CD4-positive, alpha-beta T cell treated with Interleukin-15 for 1 hour (primary cell): Measurements from ENCODE around the gene KPNA6.
"Not testable (repeated sequence)": the region's sequence is repeated elsewhere in the genome, so short reads cannot be mapped to it uniquely, and the experiment has no call there.

ENCODE experiments used
- DNase-seq: peaks from one replicate; pipeline ENCODE4 v3.0.0-alpha.2; 2020

Gene KPNA6

GRCh38 chr1:32107742-32108661 lies at the start of gene KPNA6:
Gene KPNA6 (plus strand): TSS chr1:32108056. CDS start chr1:32108131, 75 bp downstream.
- DNase-seq: peak; percentile 93

- DNase-seq: no peak
These were observed 46.9 kb upstream of the KPNA6 start for GRCh38 chr1:32060914-32061313.

- DNase-seq: no peak
These were observed 45.0 kb upstream of the KPNA6 start for GRCh38 chr1:32062867-32063230.

- DNase-seq: no peak
These were observed 44.6 kb upstream of the KPNA6 start for GRCh38 chr1:32063261-32063681.

GRCh38 chr1:32065613-32066488 lies 42.0 kb upstream of the KPNA6 start:
- not testable (repeated sequence) for DNase-seq

DNA sequence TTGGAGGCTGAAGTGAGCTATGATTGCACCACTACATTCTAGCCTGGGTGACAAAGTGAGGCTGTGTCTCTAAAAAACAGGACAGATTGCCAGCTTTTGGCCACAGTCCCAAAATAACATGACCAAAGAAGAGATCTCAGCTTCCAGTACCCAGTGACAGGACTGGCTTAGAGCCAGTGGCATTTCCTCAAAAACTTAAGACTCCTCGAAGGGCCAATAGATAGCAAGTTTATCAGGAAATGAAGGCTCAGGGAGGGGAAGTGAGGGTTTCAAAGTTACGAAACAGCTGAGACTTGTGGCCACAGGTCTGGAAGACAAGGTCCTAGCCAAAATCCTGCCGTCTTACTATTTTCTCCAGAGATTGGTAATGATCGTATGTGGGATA lies 41.4 kb upstream of the KPNA6 start:
- peak; percentile 60 for DNase-seq

- no peak for DNase-seq
These were observed 38.8 kb upstream of the KPNA6 start for GRCh38 chr1:32068957-32069588.

GRCh38 chr1:32071758-32072621 lies 35.9 kb upstream of the KPNA6 start:
- no peak for DNase-seq

- DNase-seq: peak; percentile 95
These were observed 35.1 kb upstream of the KPNA6 start, which contains the start of gene TMEM39B for GRCh38 chr1:32072622-32073298. Gene TMEM39B (plus strand): TSS chr1:32072939. CDS start chr1:32073048, 109 bp downstream.

DNA sequence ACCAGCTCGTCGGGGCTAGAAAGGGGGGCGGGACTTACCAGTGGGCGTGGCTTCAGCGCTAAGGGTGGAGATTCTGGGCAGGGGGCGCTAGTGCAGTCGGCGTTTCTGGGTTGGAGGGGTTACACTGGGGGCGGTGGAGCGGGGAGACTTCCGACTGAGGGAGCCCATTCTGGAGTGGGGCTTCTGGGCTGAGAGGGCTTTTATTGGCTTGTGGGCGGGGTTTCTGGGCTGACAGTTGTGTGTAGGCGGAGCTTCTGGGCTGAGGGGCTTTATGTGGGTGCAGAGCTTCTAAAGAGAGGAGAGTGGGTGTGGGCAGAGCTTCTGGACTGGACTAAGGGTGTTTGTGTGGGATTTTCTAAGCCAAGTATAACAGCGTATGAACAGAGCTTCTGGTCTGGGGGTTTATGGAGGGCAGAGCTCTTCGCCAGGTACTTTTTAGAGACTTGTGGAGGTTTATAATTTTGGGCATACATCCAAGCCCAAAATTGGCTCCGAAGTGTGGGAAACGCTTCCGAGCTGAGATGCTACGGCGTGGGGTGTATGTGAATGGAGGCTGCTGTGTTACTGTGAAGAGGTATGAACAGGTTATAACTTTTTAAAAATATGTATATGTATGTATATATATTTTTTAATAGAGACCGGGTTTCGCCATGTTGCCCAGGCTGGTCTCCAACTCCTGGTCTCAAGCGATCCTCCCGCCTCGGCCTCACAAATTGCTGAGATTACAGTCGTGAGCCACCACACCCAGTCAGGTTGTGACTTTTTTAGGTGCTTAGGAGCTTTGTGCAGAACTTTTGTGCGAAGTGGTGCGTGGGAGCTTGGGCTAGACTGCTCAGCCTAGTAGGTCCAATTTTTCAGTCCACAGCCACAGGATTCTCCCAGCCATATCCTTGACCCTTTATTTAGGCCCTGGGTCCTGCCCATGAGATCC lies 34.3 kb upstream of the KPNA6 start:
- no peak for DNase-seq

GRCh38 chr1:32074841-32075240 lies 33.0 kb upstream of the KPNA6 start:
- no peak for DNase-seq

DNA sequence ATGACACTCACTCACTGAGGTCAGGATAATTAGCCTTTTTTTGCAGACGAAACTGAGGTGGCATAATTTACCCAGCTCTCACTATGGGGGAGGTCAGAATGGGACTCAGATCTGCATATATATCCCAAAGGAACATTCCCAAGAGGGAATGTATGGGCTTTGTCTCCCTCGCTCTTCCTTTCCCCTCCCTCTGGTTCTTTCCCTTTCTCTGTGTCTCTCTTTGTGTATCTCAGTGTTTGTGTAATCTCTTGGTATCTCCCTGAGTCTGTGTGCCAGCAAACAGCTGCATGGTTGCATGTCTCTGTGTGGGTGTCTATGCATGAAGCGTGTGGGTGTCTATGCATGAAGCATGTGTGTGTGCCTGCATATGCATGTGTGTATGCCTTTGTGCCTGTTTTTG lies 30.4 kb upstream of the KPNA6 start:
- DNase-seq: no peak

DNA sequence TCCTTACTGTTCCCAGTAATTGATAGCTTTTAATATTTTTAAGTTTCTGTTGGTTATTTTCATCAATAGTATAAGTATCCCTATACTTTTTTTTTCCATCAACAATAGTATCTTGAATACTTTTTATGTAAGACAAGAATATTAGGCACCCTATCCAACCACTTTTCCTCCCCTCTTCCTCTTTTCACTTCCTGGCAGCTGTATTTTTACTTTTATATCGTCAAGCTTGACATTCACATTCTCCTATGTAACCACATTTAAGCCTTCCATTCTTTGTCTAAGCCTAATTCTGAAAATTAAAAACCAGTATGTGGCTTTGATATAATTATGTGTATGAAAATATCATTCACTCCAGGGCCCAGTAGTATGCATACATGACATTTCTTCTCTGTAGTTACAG lies 25.8 kb upstream of the KPNA6 start:
- no peak for DNase-seq

DNA sequence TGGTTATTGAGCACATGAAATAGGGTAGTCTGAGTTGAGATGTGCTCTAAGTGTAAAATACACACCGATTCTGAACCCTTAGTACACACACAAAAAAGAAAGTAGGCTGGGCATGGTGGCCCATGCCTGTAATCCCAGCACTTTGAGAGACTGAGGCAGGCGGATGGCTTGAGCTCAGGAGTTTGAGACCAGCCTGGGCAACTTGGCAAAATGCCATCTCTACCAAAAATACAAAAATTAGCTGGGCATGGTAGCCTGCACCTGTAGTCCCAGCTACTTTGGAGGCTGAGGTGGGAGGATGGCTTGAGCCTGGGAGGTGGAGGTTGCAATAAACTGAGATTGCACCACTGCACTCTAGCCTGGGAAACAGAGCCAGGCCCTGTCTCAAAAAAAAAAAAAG lies 21.5 kb upstream of the KPNA6 start:
- DNase-seq: not testable (repeated sequence)

DNA sequence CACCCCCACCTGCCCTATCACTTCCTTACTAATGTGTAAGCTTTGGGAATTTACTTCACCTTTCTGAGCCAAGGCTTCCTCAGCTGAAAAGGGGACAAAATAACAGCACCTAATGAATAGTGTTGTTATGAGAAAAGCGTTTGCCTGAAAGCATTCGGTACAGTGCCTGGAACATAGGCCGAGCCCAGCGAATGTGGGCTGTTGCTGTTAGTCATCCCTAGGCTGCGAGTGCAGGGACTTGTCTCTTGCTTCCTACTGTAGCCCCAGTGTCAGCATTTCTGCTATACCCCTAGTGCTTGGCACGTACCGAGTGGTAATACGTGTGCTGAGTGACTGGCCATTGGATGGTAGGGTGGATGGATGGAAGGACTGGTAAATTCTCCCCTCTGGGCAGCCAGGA lies 16.7 kb upstream of the KPNA6 start:
- no peak for DNase-seq

DNA sequence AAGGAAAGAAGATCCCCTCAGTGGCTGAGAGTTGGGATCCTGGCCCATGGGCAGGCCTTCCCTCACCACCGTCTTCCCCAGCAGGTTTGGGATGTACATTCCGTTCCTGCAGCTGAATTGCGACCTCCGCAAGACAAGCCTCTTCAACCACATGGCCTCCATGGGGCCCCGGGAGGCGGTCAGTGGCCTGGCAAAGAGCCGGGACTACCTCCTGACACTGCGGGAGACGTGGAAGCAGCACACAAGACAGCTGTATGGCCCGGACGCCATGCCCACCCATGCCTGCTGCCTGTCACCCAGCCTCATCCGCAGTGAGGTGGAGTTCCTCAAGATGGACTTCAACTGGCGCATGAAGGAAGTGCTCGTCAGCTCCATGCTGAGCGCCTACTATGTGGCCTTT lies 16.3 kb upstream of the KPNA6 start:
- DNase-seq: no peak

- no peak for DNase-seq
These were observed 12.9 kb upstream of the KPNA6 start for GRCh38 chr1:32094746-32095521.

GRCh38 chr1:32099426-32099825 lies 8.4 kb upstream of the KPNA6 start:
- no peak for DNase-seq

DNA sequence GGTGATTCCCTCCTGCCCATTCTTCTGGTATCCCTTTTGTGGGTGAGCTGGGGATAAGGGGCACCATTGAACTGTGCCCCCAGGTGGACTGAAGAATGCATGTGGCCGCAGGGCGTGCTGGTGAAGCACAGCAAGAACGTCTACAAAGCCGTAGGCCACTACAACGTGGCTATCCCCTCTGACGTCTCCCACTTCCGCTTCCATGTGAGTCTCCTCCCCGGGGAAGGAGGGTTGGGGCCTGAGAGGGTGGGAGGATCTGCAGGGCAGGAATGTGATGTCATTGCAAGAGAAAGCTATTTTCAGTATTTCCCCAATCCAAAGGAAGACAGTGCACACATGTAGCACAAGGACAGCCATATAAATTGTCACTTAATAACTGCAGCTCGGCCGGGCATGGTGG lies 7.5 kb upstream of the KPNA6 start:
- no peak for DNase-seq
